Measurements from ENCODE around the gene CCDC102A.
"Not testable (repeated sequence)": the region's sequence is repeated elsewhere in the genome, so short reads cannot be mapped to it uniquely, and the experiment has no call there.

CCDC102A gene

GRCh38 chr16:57566436-57566835 lies 30.1 kb upstream of the CCDC102A start:
- DNase-seq (ENCODE audit: low read depth, low spot score): no peak

DNA sequence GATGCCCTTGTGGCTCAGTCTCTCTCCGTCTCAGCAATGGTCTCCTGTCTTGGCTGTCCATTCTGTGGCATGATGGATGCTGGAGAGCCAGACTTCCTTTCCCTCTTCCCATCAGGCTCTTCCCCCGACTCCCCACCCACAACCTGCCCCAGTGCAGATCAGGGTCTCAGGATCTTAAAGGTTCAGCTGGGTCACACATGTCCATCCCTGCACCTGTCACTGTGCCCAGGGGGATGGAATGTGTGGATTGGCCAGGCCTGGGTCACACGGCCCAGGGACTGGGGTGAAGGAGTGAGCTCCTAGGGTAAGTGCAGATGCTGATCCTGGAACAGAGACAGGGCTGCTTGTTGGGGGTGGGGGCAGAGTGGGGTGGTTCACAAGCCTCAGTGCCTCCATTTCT lies 29.1 kb upstream of the CCDC102A start:
- H3K27ac ChIP-seq: no peak overlapping the region
- no peak for DNase-seq (ENCODE audit: low read depth, low spot score)

More at GRCh38 chr16:57566436-57566835, 30.1 kb upstream of the CCDC102A start:
- no peak overlapping the region for H3K27ac ChIP-seq

- H3K27ac ChIP-seq: no peak overlapping the region
- DNase-seq (ENCODE audit: low read depth, low spot score): no peak
Observed at GRCh38 chr16:57564571-57565270, 28.4 kb upstream of the CCDC102A start.

GRCh38 chr16:57563761-57564160 lies 27.4 kb upstream of the CCDC102A start:
- no peak overlapping the region for H3K27ac ChIP-seq
- DNase-seq (ENCODE audit: low read depth, low spot score): no peak

- DNase-seq (ENCODE audit: low read depth, low spot score): no peak
Observed at GRCh38 chr16:57563487-57563750, 27.0 kb upstream of the CCDC102A start.

GRCh38 chr16:57562669-57563486 lies 26.5 kb upstream of the CCDC102A start:
- DNase-seq (ENCODE audit: low read depth, low spot score): no peak
- H3K27ac ChIP-seq: no peak overlapping the region

More at GRCh38 chr16:57563487-57563750, 27.0 kb upstream of the CCDC102A start:
- H3K27ac ChIP-seq: no peak overlapping the region

GRCh38 chr16:57562066-57562465 lies 25.7 kb upstream of the CCDC102A start:
- H3K27ac ChIP-seq: no peak overlapping the region
- no peak for DNase-seq (ENCODE audit: low read depth, low spot score)

- DNase-seq (ENCODE audit: low read depth, low spot score): no peak
- no peak overlapping the region for H3K27ac ChIP-seq
Observed at GRCh38 chr16:57559072-57559790, 22.9 kb upstream of the CCDC102A start.

DNA sequence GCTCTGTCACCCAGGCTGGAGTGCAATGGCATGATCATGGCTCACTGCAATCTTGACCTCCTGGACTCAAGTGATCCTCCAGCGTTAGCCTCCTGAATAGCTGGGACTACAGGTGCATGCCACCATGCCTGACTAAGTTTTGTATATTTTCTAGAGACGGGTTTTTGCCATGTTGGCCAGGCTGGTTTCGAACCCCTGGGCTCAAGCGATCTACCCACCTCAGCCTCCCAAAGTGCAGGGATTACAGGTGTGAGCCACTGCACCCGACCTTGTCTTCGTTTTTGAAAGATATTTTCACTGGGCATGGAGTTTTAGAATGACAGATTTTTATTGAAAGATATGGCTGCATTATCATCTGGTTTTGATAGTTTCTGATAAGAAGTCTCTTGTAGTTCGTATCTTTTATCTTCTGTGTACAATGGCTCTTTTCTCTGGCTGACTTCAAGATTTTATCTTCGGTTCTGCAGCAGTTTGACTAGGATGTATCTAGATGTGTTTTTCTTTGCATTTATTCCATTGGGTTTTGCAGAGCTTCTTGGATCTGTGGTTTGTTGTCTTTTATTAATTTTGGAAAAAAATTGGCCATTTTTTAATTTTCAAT lies 20.7 kb upstream of the CCDC102A start:
- no peak for DNase-seq (ENCODE audit: low read depth, low spot score)
- no peak overlapping the region for H3K27ac ChIP-seq

DNA sequence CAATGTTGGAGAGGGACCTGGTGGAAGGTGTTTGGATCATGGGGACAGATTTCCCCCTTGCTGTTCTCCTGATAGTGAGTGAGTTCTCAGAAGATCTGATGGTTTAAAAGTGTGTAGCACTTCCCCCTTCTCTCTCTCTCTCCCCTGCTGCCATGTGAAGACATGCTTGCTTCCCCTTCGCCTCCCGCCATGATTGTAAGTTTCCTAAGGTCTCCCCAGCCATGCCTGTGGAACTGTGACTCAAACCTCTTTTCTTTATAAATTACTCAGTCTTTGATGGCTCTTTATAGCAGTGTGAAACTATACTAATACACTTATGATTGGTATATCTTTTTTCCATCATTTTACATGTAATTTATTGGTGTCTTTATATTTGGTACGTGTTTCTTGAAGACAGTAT lies 19.5 kb upstream of the CCDC102A start:
- no peak overlapping the region for H3K27ac ChIP-seq
- no peak for DNase-seq (ENCODE audit: low read depth, low spot score)

- no peak for DNase-seq (ENCODE audit: low read depth, low spot score)
- no peak overlapping the region for H3K27ac ChIP-seq
Observed at GRCh38 chr16:57551057-57551456, 14.7 kb upstream of the CCDC102A start.

DNA sequence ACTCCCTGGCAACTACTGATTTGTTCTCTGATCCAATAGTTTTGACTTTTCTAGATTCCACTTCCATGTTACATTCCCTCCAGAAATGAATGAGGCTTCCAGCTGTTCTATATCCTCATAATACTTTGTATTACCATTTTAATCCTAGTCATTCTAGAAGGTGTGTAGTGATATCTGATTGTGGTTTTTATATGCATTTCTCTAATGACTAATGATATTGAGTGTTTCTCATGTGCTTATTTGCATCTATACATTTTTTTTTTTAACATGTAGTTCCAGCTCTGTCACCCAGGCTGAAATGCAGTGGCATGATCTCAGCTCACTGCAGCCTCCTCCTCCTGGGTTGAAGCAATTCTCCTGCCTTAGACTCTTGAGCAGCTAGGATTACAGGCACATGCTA lies 13.4 kb upstream of the CCDC102A start:
- no peak for DNase-seq (ENCODE audit: low read depth, low spot score)
- H3K27ac ChIP-seq: no peak overlapping the region

DNA sequence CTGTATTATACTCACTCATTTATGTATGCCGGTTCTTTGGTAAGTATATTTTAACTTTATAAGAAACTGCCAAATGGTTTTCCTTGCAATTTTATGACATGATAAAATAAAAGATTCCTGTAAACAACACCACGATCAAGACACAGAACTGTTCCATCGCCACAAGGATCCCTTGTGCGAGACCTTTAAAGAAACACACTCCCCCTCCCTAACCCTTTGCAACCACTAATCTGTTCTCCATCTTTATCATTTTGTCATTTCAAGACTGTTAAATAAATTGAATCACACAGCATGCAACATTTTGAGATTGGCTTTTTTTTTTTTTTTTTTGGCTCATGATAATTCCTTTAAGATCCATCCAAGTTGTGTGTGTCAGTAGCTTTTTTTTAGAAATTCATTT lies 12.0 kb upstream of the CCDC102A start:
- no peak overlapping the region for H3K27ac ChIP-seq
- no peak for DNase-seq (ENCODE audit: low read depth, low spot score)

GRCh38 chr16:57547524-57547923 lies 11.2 kb upstream of the CCDC102A start:
- H3K27ac ChIP-seq; DNase-seq (ENCODE audit: low read depth, low spot score): not testable (repeated sequence)

DNA sequence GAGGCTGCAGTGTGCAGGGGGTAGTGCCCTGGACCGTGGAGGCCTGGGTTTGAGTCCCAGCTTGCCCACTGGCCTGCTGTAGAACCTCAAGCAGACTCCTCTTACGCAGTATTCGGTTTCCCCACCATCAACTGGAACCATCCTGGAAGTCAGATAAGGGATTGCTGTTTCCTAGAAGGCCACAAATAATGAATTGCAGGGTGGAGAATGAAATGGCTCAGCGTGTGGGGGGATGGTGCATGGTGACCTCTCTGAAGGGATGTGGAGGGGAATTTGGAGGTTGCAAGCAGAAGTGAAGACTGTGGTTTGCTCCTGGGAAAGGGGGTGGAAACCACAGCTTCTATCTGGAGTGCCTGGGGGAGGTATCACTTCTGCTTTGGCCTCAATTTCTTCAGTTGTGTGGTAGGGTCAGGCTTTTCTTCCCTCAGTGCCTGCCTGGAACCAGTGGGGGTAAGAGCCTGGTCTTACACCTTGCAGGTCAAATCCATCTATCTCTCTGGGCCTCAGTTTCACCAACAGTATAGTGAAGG lies 7.8 kb upstream of the CCDC102A start:
- H3K27ac ChIP-seq: no peak overlapping the region

DNA sequence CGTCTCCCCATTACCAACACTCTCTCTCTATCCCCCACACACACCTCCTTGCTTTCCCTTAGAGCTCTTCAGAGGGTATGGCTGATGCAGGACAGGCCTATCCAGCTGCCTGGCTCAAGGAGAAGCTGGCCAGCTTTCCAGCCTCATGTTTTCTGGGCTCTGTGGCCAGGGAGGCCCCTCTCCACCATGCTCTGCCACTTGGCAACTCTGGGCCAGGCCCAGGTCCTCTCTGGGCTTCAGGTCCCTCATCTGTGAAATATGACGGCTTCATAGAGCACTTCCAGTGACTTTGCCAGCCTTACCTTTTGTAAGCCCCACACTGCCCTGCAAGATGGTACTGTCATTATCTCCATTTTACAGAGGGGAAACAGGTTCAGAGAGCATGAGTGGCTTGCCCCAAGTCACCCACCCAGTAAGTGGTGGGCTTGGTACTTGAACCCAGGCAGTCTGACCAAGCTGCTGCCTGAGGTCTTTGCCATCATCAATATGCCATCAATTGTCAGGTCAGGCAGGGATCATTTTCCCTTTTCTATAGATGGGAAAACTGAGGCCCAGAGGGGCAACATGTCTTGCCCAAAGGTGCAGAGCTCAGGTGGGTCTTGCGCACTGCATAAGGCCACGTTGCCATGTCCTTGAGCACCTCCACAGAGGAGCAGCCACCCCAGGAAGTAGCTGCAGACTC lies 5.5 kb upstream of the CCDC102A start:
- no peak overlapping the region for H3K27ac ChIP-seq
- no peak for DNase-seq (ENCODE audit: low read depth, low spot score)

More for the DNA sequence above, 7.8 kb upstream of the CCDC102A start:
- no peak for DNase-seq (ENCODE audit: low read depth, low spot score)

GRCh38 chr16:57540906-57541753 lies 4.8 kb upstream of the CCDC102A start:
- no peak for DNase-seq (ENCODE audit: low read depth, low spot score)
- no peak overlapping the region for H3K27ac ChIP-seq

GRCh38 chr16:57540387-57540786 lies 4.0 kb upstream of the CCDC102A start:
- H3K27ac ChIP-seq: no peak overlapping the region
- no peak for DNase-seq (ENCODE audit: low read depth, low spot score)
